GM19324 (cell line): ENCODE measurements around the gene DCDC2.
A peak's percentile ranks its signal among the peaks of the same experiment; 100 is the strongest.
"Not testable (repeated sequence)": the region's sequence is repeated elsewhere in the genome, so short reads cannot be mapped to it uniquely, and the experiment has no call there.

Source experiments
- ATAC-seq: cut with Tn5 transposase; IDR thresholded peaks from one replicate; pipeline ENCODE4 v1.9.1; 2021; ENCODE audit warnings: mild to moderate bottlenecking, moderate library complexity; ENCODE audit not compliant: unreplicated experiment, low FRiP score

DCDC2 gene

GRCh38 chr6:24381476-24382219, 23.8 kb upstream of the DCDC2 start:
- no peak for ATAC-seq

GRCh38 chr6:24378473-24379097, 20.7 kb upstream of the DCDC2 start:
- no peak for ATAC-seq

- ATAC-seq = no peak
Measured at GRCh38 chr6:24376871-24377270, 19.0 kb upstream of the DCDC2 start.

GRCh38 chr6:24374612-24375011, 16.8 kb upstream of the DCDC2 start:
- ATAC-seq = no peak

GRCh38 chr6:24365103-24365633, 7.3 kb upstream of the DCDC2 start:
- ATAC-seq = not testable (repeated sequence)

GRCh38 chr6:24362363-24362762, 4.5 kb upstream of the DCDC2 start:
- not testable (repeated sequence) for ATAC-seq

GRCh38 chr6:24359640-24360454, 2.0 kb upstream of the DCDC2 start:
- ATAC-seq = peak; percentile 82

GRCh38 chr6:24358219-24358821, 461 bp upstream of the DCDC2 start:
- ATAC-seq = no peak

- no peak for ATAC-seq
Measured at GRCh38 chr6:24356310-24356973, 1.4 kb downstream of the DCDC2 start.

GRCh38 chr6:24355393-24355792, 2.5 kb downstream of the DCDC2 start:
- ATAC-seq = no peak

GRCh38 chr6:24353861-24354260, 4.0 kb downstream of the DCDC2 start:
- no peak for ATAC-seq

GRCh38 chr6:24352434-24352833, 5.4 kb downstream of the DCDC2 start:
- no peak for ATAC-seq

GRCh38 chr6:24344976-24345375, 12.9 kb downstream of the DCDC2 start:
- no peak for ATAC-seq

GRCh38 chr6:24340998-24341938, 16.6 kb downstream of the DCDC2 start:
- ATAC-seq = no peak

GRCh38 chr6:24339932-24340331, 17.9 kb downstream of the DCDC2 start:
- no peak for ATAC-seq

GRCh38 chr6:24334285-24334684, 23.6 kb downstream of the DCDC2 start:
- no peak for ATAC-seq

GRCh38 chr6:24332317-24332716, 25.5 kb downstream of the DCDC2 start:
- no peak for ATAC-seq

- ATAC-seq = no peak
Measured at GRCh38 chr6:24330137-24330732, 27.6 kb downstream of the DCDC2 start.

GRCh38 chr6:24329451-24329850, 28.4 kb downstream of the DCDC2 start:
- ATAC-seq = no peak
